Neural crest cell (in vitro differentiated cells): ENCODE data around the gene MYBPC3. TPM values are rescaled to one million over a fixed set of nuclear protein-coding genes. Genes with fewer than 3 reads are reported as not detected.

Experiments
- DNase-seq: peaks from one replicate; pipeline ENCODE4 v3.0.0; 2021; ENCODE audit warnings: low read depth, mixed read lengths, low spot score
- H3K27ac Mint-ChIP-seq: one replicate; pipeline ENCODE4 v1.8.0; 2021; ENCODE audit warnings: mild to moderate bottlenecking, mixed read lengths; ENCODE audit not compliant: unreplicated experiment
- H3K27me3 Mint-ChIP-seq: 2 replicates; pipeline ENCODE4 v1.8.0; 2021; ENCODE audit warnings: low read depth, mild to moderate bottlenecking, mixed read lengths
- H3K36me3 Mint-ChIP-seq: 2 replicates; pipeline ENCODE4 v1.8.0; 2021; ENCODE audit warnings: low read depth, mild to moderate bottlenecking, mixed read lengths
- H3K4me1 Mint-ChIP-seq: 2 replicates; pipeline ENCODE4 v1.8.0; 2021; ENCODE audit warnings: mixed read lengths
- H3K4me3 Mint-ChIP-seq: one replicate; pipeline ENCODE4 v1.8.0; 2021; ENCODE audit warnings: mild to moderate bottlenecking, mixed read lengths
- H3K9me3 Mint-ChIP-seq: 2 replicates; pipeline ENCODE4 v1.8.0; 2021; ENCODE audit warnings: mixed read lengths
- CTCF ChIP-seq: fragments of 200-600 bp; sonication (generic); conservative IDR thresholded peaks from 2 replicates; pipeline ENCODE4 v1.5.0; 2021; ENCODE audit warnings: antibody characterized with exemption, mild to moderate bottlenecking
- total RNA-seq: library from RNA; stranded (reverse); gene quantifications from 2 replicates; pipeline ENCODE4 v1.2.1, GENCODE V29; 2021

MYBPC3 gene
- total RNA-seq, 1 donor from 2014 or later: not detected

- Mint-ChIP-seq H3K4me3 (no peak overlapping the region), H3K27ac (no peak overlapping the region), H3K27me3 (no peaks in the 10 kb centered on the region), H3K36me3 (no peaks in the 10 kb centered on the region), H3K4me1 (no peaks in the 10 kb centered on the region), H3K9me3 (peaks cover 3% of the 10 kb centered on the region)
- no peak for TF ChIP-seq CTCF
- DNase-seq: no peak
Observed at GRCh38 chr11:47379317-47379716, 26.8 kb upstream of the MYBPC3 start.

- Mint-ChIP-seq H3K27ac (peak overlapping the region; percentile 67), H3K4me3 (no peak overlapping the region), H3K36me3 (no peaks in the 10 kb centered on the region), H3K4me1 (no peaks in the 10 kb centered on the region), H3K9me3 (peaks cover 3% of the 10 kb centered on the region), H3K27me3 (no peaks in the 10 kb centered on the region)
- no peak for DNase-seq
- no peak for TF ChIP-seq CTCF
Observed at GRCh38 chr11:47378836-47379170, 26.3 kb upstream of the MYBPC3 start.

GRCh38 chr11:47378010-47378835, 25.7 kb upstream of the MYBPC3 start, which contains the start of gene SPI1:
Gene SPI1, minus strand, starts transcription at chr11:47378547. Its CDS starts 194 bp downstream, at chr11:47378353.
- no peak for DNase-seq
- TF ChIP-seq CTCF: no peak
- H3K4me3 Mint-ChIP-seq: no peak within 1 kb of the TSS
- peak within 1 kb of the TSS; percentile 67 for H3K27ac Mint-ChIP-seq
- peaks cover 3% of the 10 kb centered on the region for H3K9me3 Mint-ChIP-seq
- H3K4me1 Mint-ChIP-seq: no peaks in the 10 kb centered on the region
- H3K27me3 Mint-ChIP-seq: no peaks in the 10 kb centered on the region
- no peaks in the 10 kb centered on the region for H3K36me3 Mint-ChIP-seq

- H3K4me1 Mint-ChIP-seq: no peaks in the 10 kb centered on the region
- no peak for TF ChIP-seq CTCF
- H3K36me3 Mint-ChIP-seq: no peaks in the 10 kb centered on the region
- no peak for DNase-seq
- H3K27ac Mint-ChIP-seq: no peak overlapping the region
- H3K4me3 Mint-ChIP-seq: no peak overlapping the region
- no peaks in the 10 kb centered on the region for H3K27me3 Mint-ChIP-seq
- H3K9me3 Mint-ChIP-seq: peaks cover 3% of the 10 kb centered on the region
Observed at GRCh38 chr11:47377571-47378009, 25.1 kb upstream of the MYBPC3 start.

- DNase-seq: no peak
- Mint-ChIP-seq H3K27me3 (no peaks in the 10 kb centered on the region), H3K36me3 (no peaks in the 10 kb centered on the region), H3K4me3 (no peak overlapping the region), H3K9me3 (peaks cover 3% of the 10 kb centered on the region), H3K4me1 (no peaks in the 10 kb centered on the region), H3K27ac (peak overlapping the region; percentile 93)
- no peak for TF ChIP-seq CTCF
Observed at GRCh38 chr11:47376525-47377371, 24.2 kb upstream of the MYBPC3 start.
